ENCODE measurements around the gene HECA.

HECA gene

GRCh38 chr6:139161169-139161568 is 26.3 kb downstream of the HECA start:
- no peak for DNase-seq (ENCODE audit: low read depth)

GRCh38 chr6:139161817-139162284 is 27.0 kb downstream of the HECA start:
- DNase-seq (ENCODE audit: low read depth): no peak

DNA sequence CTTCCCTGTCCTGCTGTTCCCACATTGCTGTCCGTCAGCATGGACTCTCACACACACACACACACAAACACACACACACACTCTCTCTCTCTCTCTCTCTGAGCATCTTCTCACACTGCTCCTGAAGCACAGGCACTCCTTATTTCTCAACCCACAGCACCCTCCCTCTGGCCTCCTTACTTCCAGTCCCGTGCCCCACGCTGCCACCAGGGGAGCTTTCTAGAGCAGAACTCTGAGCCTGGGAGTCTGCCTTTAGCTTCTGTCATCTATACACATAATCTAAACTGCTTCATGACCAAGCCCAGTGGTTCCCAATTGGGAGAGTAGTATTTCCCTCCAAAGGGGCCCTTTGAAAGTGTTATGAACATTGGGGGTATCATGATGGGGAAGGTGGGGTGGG is 29.1 kb downstream of the HECA start:
- DNase-seq (ENCODE audit: low read depth): no peak

- no peak for DNase-seq (ENCODE audit: low read depth)
Observed at GRCh38 chr6:139165324-139165723, 30.4 kb downstream of the HECA start.

GRCh38 chr6:139166238-139166955 is 31.5 kb downstream of the HECA start:
- DNase-seq (ENCODE audit: low read depth): no peak

GRCh38 chr6:139166956-139167313 is 32.1 kb downstream of the HECA start:
- no peak for DNase-seq (ENCODE audit: low read depth)

DNA sequence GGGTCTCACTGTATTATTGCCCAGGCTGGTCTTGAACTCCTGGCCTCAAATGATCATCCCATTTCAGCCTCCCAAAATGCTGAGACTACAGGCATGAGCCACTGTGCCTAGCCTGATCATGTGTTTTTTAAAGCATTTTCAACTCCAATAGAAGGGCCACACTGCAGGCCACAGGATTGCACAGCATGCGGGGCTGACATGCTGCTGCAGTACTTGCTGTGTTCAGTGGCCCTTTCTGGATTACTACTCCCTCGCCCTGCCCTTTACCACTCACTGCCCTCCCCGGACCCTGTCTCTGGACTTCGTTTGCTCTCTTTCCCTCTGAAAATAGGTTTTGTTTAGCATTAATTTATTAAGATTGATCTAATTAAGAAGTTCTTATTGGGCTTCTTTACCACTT is 37.3 kb downstream of the HECA start:
- no peak for DNase-seq (ENCODE audit: low read depth)

- DNase-seq (ENCODE audit: low read depth): no peak
Observed at GRCh38 chr6:139172567-139172966, 37.7 kb downstream of the HECA start.

- DNase-seq (ENCODE audit: low read depth): no peak
Observed at GRCh38 chr6:139173172-139173571, 38.3 kb downstream of the HECA start.

DNA sequence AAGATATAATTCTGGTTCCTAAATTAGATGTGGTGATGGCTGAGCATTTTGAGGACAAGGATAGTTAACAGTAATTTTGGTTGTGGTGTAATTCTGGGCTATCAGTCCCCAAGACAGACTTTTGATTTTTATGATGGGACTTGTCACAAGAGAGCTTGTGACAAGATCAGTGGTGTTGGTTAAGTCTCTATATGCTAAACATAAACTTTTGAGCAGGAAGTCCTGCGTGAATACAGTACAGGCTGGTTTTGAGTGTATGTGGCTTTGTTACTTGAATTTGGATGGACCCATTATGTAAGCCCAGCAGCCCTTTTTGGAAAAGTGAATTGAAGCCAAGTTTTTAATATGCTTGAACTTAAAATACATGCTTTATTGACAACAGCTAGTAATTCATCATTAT is 38.9 kb downstream of the HECA start:
- DNase-seq (ENCODE audit: low read depth): no peak

DNA sequence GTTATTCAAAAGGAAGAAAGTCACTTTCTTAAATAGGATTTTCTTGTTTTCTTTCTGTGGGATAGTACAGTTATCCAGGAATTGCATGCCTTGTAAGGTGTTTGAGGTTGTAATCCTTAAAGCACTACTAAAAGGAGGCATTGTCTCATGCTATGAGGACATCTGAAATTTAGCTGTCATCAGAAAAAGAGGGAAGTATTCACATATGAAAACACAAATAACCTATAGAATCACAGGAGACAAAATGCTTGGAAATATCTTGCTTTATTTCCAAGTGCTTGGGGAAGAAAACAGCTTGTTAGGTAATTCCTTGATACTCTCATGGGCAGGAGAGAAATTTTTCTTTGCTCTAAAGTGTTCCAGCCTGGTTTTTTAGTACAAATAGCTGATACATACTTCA is 40.1 kb downstream of the HECA start:
- no peak for DNase-seq (ENCODE audit: low read depth)

- no peak for DNase-seq (ENCODE audit: low read depth)
Observed at GRCh38 chr6:139175389-139175948, 40.6 kb downstream of the HECA start.

GRCh38 chr6:139181236-139181635 is 46.4 kb downstream of the HECA start:
- no peak for DNase-seq (ENCODE audit: low read depth)

- DNase-seq (ENCODE audit: low read depth): no peak
Observed at GRCh38 chr6:139184047-139184446, 49.2 kb downstream of the HECA start.

GRCh38 chr6:139184459-139184858 is 49.6 kb downstream of the HECA start:
- DNase-seq (ENCODE audit: low read depth): no peak

GRCh38 chr6:139186242-139186641 is 51.4 kb downstream of the HECA start:
- DNase-seq (ENCODE audit: low read depth): no peak

DNA sequence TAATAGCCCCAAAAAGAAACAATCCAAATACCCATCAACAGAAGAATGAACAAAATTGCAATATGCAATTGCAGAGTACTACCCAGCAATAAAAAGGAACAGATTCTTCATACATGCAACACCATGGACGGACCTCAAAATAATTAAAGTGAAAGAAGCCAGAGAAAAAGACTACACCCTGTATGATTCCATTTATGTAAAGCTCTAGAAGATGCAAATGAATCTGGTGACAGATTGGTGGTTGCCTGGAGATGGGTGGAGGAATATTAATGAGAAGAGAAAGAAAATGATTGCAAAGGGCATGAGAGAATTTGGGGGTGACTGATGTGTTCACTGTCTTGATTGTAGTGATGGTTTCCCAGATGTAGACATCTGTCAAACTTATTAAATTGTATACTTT is 51.8 kb downstream of the HECA start:
- DNase-seq (ENCODE audit: low read depth): no peak

GRCh38 chr6:139187489-139187888 is 52.6 kb downstream of the HECA start:
- DNase-seq (ENCODE audit: low read depth): no peak

- DNase-seq (ENCODE audit: low read depth): no peak
Observed at GRCh38 chr6:139189665-139190064, 54.8 kb downstream of the HECA start.

- DNase-seq (ENCODE audit: low read depth): no peak
Observed at GRCh38 chr6:139194740-139195139, 59.9 kb downstream of the HECA start.

GRCh38 chr6:139198529-139199288 is 63.8 kb downstream of the HECA start:
- no peak for DNase-seq (ENCODE audit: low read depth)

GRCh38 chr6:139201378-139201777 is 66.5 kb downstream of the HECA start:
- no peak for DNase-seq (ENCODE audit: low read depth)

DNA sequence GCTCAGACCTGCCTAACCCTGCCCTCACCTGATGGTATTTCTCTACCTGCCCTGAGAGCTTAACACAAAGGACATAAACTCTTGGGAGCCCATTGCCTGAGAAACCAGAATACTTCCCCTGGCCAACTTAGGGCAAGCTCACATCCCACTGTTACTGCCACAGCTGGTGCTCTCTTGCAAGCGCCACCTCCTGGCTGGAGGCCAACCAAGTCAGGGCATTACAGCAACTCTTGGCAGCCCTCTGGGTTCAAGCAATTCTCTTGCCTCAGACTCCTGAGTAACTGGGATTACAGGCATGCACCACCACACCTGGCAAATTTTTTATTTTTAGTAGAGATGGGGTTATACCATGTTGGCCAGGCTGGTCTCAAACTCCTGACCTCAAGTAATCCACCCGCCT is 70.1 kb downstream of the HECA start:
- DNase-seq (ENCODE audit: low read depth): no peak
